DMS53 treated with DMSO at 0.1 percent for 48 hours (cell line): ENCODE results near the gene KCTD5.
"Not testable (repeated sequence)": the region's sequence is repeated elsewhere in the genome, so short reads cannot be mapped to it uniquely, and the experiment has no call there.

Experiments used
- DNase-seq: peaks from one replicate; lab custom pipeline; 2025; ENCODE audit not compliant: unreplicated experiment; lab: John Stamatoyannopoulos, UW

KCTD5 gene

DNA sequence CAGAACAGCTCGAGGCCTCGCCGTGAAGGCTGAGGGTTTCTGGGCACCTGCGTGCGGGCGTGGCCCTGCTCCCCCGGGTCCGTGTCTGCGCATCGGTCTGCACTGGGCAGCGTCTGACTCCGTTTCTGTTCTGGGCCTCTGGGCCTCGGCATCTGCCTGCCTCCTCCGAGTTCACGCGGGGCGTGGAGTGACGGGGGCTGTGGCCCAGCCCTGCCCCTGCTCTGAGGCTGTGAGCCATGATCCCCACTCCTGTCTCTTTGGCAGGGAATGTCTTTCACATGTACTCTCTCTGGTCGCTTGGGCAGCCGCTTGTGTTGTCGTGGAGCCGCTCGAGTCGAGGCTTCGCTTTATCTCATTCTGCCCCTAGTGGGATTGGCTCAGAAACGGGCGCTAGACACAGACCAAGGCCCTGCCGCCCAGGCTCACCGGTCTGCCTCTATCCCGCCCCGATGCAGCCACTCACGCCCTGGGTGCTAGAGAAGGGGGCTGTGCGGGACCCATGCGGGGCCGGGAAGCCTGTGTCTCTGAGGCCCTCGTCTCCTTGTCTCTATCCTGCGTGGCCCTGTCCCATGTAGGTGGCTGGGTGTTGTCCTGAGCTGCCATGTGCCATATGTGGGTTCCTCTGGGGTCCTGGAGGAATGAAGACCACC, 14.4 kb downstream of the KCTD5 start:
- not testable (repeated sequence) for DNase-seq

DNA sequence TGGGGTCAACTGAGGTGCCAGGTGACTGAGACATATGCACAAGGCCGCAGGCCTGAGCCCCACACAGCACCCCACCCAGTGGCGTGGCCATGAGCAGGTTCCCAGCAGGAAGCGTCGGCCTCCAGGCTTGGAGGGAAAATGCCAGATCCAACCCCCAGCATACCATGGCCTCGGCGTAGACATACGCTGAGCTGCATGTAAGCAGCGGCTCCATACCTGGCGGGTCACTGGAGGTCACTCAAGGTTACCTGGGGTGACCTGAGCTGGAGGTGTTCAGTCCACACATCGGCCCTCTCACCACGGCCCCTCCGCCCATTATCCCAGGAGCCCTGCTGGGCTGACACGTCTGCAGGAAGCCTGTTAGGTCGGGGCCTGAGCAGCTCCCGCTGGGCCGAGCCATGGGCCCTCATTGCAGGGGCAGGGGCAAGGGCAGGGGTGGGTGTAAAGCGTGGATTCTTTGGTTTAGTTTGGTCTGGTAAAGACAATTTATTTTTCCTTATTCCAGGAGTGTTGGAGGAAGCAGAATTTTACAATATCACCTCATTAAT, 15.2 kb downstream of the KCTD5 start:
- DNase-seq = no peak

GRCh38 chr16:2698103-2698870, 16.0 kb downstream of the KCTD5 start:
- DNase-seq = no peak

DNA sequence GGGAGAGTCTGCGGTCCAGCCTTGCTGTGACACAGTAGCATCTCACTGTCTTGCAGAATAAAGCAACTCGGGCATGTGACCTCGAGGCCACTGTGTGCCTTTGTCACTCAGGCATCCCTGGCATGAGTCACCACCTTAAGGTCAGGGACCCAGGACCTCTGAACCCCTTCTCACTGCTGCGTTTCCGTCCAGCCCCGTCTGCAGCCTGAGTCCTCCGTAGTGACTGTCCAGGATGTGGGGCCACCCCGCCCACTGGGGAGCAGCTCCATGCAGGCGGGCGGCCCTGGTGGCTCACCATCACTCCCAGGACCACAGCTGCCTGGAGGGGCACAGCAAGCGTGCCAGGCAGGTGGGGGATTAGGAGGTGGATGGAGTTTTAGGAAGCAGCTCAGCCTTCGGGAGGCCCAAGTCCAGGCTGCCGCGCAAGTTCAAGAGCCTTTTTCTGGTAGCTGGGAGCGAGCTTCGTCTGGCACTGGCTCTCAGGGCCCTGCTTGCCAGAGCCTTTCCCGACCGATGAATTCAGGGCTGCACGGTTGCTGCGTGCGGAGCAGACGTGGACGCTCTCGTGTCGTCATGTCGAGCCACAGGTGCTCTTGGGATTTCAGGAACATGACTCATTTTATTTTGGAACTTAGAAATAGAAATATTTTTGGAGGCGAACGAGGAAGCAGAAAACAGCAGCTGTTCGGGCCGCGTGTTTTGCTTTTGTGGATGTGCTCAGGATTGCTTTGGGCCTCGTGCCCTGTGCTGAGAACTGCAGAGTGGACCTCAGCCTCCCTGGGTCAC, 16.8 kb downstream of the KCTD5 start:
- DNase-seq = no peak

DNA sequence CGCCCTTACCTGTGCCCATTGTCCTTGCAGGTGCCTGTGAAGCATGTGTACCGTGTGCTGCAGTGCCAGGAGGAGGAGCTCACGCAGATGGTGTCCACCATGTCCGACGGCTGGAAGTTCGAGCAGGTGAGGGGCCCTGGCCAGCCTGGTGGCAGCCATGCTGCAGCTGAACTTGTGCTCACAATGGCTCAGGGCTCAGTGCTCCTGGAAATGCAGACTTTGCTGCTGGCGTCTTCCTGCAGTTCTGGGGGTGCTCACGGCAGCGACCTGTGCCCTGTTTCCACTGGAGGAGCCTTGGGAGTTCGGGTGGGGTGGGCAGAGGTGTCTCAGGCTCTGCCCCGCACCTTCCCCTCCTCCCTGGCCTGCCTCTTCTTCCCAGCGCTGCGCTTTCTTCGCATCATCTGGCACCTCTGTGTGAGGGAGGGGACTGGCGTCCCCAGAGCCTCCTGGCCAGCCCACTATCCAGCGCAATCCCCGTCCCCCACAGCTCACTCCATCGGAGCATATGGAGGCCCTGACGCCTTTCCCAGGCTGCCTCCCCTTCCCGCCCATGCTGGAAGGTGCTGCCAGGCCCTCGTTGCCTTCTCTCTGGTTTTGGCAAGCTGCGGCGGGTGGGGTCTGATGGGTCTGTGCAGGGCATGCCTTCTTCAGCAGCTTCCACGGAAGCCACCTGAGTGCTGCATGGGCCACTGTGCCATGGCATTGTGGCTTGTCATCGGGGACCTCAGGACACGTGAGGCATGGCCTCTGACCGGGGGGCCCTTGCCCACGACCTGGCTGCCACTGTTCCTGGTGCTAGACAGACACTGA, 17.7 kb downstream of the KCTD5 start:
- no peak for DNase-seq

GRCh38 chr16:2700786-2701185, 18.5 kb downstream of the KCTD5 start:
- no peak for DNase-seq

DNA sequence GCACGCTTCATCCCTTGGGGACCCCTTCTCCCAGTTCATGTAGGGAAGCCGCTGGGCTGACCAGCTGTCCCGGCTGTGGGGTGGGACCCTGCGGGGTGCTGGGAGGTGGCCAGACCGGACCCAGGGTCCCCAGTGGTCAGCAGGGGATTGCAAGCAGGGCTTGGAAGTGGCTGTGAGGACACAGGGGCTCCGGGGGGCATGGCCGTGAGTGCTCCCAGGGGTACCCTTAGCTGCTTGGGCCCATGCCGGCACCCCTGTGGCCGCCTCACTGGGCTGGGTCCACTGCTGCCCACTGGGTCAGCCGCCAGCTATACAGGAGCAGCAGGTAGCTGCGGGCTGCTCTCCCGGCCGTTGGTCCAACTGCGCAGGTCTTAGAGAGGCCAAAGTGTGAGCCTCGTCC, 18.9 kb downstream of the KCTD5 start:
- no peak for DNase-seq

DNA sequence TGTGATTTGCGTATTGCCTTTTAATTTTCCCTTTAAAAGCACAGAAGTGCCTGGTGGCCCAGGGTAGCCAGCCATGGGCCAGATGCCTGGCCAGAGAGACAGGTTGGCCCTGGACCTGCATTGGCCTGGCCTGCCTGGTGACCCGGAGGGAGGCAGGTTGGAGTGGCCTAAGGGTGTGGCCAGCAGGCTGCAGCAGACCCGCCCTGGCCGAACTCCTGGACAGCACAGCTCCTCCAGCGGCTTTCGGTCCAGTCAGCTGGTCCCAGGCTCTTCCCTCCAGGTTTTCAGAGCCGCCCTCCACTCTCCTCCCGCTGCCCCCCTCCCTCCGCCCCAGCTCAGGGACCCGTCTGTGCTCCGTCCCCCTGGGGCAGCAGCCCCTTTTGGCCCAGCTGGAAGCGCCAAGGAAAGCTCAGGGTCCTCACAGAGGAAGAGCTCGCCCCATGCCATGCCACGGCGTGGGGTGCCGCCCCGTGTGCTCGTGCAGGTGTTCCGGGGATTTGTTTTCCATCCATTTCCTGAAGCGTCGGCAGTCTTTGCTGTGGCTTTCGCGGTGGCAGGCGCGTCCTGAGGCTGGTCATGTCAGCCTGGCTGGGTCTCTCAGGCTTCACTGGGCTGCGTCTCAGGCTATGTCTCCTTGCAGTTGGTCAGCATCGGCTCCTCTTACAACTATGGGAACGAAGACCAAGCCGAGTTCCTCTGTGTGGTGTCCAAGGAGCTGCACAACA, 19.6 kb downstream of the KCTD5 start:
- DNase-seq = no peak

GRCh38 chr16:2702438-2702825, 20.1 kb downstream of the KCTD5 start:
- DNase-seq = no peak

DNA sequence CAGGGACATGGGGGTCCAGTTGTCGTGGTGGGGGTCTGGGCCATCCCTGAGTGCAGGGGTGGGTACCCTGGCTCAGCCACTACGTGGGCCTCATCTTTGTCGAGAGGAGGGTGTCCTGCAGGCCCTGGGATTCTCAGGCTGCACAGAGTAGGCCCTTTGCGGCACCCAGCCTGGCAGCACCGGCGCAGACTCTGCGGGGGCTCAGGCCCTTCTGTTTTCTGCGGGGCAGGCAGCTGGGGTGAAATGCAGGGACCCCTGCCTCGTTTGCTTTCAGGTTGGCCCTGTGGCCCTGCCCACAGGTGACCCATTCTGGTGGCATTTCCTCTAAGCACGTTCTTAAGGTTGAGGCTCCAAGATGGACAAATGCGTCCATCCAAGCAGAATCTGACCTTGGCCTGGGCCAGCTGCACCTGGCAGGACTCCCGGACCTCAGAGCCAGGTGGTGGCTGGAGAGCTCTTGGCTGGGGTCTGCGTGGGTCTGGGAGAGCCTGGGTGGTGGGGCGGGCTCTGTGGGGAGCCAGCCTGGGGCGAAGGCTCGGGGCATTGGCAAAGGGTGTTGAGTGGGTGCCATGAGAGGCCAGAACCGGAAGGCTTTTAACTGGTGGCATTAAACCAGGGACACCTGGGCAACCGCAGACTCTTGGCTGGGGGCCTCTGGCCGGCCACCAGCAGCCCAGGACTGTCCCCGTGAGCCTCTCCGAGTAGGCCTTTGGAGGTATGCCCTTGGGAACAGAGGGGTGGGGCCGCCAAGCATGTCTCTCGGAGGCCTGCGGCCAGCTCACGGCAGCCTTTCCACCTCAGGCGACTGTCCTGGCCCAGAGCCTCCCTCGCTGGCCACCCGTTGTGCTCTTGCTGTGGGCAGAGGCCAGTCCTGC, 20.8 kb downstream of the KCTD5 start:
- DNase-seq = no peak

DNA sequence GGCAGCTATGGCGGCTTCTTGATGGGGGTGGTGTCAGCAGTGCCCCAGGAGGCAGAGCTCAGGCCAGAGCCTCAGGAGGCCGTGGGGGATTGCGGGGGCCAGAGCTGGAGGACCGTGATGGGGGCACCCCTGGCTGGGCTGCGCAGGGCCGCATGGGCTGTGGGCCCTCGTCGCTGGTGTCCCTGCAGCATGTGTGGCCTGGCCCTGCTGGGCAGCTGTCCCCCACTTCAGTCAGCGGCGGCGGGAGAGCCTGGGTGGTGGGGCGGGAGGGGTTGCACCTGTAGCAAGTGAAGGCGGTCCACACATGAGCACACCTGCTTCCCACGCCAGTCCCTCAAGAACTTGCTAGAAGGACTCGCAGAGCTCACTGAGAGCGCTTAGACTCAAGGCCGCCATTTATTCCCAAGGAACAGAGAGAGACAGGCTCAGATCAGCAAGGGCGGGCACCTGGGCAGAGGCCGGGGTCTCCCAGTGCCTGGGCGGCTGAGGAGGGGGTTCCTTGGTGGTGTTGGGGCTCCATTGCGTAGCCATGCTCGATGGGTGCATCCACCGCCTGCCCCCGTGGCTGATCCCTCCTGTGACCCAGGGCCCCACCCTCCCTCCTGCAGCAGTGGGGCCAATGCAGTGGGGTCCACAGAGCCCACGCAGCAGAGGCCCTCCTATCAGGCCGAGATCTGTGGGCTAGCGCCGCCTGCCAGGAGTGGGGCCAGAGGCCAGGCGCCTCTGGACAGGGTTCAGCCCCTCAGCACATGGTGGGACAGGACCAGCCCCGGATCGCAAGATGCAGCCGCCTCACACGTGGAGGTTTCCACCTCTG, 22.1 kb downstream of the KCTD5 start:
- DNase-seq = no peak

GRCh38 chr16:2704983-2705275, 22.6 kb downstream of the KCTD5 start:
- DNase-seq = no peak

- DNase-seq = no peak
Measured at GRCh38 chr16:2705351-2705750, 23.0 kb downstream of the KCTD5 start.

DNA sequence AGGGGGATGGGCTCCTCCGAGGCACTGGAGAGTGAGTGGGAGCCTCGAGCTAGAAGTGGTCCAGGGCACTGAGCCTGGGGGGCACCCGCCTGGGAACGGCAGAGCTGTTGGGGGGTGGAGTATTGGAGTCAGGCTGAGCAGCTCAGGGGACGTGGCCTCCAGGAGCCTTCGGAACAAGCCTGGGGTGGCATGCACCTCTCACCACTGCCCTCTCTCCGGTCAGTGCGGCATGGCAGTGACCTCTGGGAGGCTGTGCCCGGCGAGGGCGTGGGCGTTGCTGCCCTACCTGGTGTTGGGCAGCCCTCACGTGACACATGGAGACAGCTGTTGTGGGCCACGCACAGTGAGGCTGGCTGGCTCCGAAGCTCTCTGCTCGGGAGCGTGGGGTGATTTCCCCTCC, 23.8 kb downstream of the KCTD5 start:
- no peak for DNase-seq

- DNase-seq = no peak
Measured at GRCh38 chr16:2706611-2707311, 24.4 kb downstream of the KCTD5 start.

- no peak for DNase-seq
Measured at GRCh38 chr16:2707368-2708289, 25.3 kb downstream of the KCTD5 start.

DNA sequence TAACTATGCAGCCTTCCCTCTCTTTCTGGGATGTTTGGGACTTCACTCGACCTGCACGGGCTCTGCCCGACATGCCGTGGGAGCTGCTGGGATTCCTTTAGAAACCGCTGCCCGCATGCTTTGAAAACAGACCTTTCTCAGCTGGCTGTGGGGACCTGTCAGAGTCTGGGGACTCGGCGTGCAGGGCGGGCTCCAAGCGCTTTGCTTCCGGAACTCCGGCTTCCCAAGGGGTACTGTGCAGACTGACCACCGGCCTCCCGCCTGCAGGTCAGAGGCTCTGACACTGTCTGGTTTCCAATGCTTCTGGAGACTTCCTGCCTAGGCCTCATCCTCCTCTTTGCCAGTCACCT, 25.9 kb downstream of the KCTD5 start:
- no peak for DNase-seq
